Measurements from ENCODE around the gene UBE2L3. TPM values are rescaled to one million over a fixed set of nuclear protein-coding genes. Genes with fewer than 3 reads are reported as not detected.

UBE2L3 gene
- total and polyA plus RNA-seq, 2 donors (not counting 1 experiment from before 2014, with no cell fraction given): 13.5 to 30.9 TPM

DNA sequence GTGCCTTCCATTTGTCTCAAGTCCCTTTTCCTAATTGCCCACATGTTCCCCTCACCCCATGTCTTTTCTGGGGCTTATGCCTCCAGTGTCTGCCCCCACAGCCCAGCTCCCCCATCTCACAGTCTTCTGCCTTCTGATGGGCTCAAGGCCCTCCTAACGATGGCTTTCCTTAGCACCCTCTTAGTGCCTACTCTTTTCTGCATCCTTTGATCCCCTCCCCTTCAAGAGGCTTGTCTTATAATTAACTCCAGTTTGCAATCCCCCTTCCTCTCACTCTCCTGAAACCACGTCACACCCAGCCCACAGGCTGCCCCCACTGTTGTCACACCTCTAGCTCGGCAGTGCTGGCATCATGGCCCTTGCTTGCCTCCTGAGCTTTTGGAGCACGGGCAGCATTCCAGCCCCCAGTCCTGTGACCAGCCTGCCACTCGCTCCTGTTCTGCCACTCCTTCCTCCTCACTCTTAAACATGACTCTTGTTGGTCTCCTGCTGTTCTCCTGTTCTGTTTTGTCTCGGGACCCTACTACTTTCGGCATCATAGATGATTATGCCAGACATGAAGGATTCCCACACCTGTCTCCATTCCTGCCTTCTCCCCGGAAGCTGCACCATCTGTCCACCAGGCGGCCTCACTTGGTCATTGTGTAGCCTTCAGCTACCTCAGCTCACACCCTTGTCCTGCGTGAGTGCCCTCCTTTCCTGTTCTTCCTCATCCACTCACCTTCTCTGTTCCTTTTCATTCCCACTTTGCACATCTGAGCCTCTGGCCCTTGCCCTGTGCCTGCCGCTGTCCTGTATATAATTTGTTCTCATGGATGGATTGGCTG lies 26.1 kb downstream of the UBE2L3 start:
- ChIA-PET CTCF (interaction anchor here (0.9 kb wide), 1 partner anchor 35 kb away, joined by 3 read pairs; no protein-coding TSS in a partner anchor), POLR2A (no interaction called here)
- peaks cover 100% of the 10 kb centered on the region for H4K20me1 ChIP-seq (ENCODE audit: control insufficient read depth, insufficient read depth, low read length, poor library complexity, severe bottlenecking)
- no peaks in the 10 kb centered on the region for H3K9me3 Mint-ChIP-seq (ENCODE audit: insufficient read depth)
- no peak for ATAC-seq (ENCODE audit: low read depth)
- TF ChIP-seq, protein P1, sequence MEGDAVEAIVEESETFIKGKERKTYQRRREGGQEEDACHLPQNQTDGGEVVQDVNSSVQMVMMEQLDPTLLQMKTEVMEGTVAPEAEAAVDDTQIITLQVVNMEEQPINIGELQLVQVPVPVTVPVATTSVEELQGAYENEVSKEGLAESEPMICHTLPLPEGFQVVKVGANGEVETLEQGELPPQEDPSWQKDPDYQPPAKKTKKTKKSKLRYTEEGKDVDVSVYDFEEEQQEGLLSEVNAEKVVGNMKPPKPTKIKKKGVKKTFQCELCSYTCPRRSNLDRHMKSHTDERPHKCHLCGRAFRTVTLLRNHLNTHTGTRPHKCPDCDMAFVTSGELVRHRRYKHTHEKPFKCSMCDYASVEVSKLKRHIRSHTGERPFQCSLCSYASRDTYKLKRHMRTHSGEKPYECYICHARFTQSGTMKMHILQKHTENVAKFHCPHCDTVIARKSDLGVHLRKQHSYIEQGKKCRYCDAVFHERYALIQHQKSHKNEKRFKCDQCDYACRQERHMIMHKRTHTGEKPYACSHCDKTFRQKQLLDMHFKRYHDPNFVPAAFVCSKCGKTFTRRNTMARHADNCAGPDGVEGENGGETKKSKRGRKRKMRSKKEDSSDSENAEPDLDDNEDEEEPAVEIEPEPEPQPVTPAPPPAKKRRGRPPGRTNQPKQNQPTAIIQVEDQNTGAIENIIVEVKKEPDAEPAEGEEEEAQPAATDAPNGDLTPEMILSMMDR (IDR thresholded peaks at IDR 0.05): no peak
- TF ChIP-seq EZH2 (IDR thresholded peaks at IDR 0.05; ENCODE audit: borderline replicate concordance, insufficient read depth, low read depth, low read length, poor library complexity, severe bottlenecking): no peak
- peaks cover 99% of the 10 kb centered on the region for H3K79me2 ChIP-seq (ENCODE audit: control insufficient read depth, insufficient read depth, low read length)
- H3K36me3 ChIP-seq (replicated peaks in 1 of 2; ENCODE audit: control extremely low read depth in 1 of 2, control insufficient read depth in 1 of 2, extremely low read depth in 1 of 2, insufficient read depth in 2 of 2, low read length in 1 of 2): peaks cover 0 to 54% of the 10 kb centered on the region in 2 experiments
- H3K9me3 ChIP-seq (ENCODE audit: control extremely low read depth in 1 of 3, control insufficient read depth in 2 of 3, insufficient read depth in 1 of 3, low read length in 2 of 3): peaks cover 0 to 5% (median 0%) of the 10 kb centered on the region in 3 donors
- peaks cover 54% of the 10 kb centered on the region for H3K4me1 Mint-ChIP-seq
- H3K4me1 ChIP-seq (ENCODE audit: control insufficient read depth in 2 of 2, insufficient read depth in 2 of 2, low read length in 2 of 2): peaks cover 24 to 32% of the 10 kb centered on the region in 2 donors
- H3K27me3 Mint-ChIP-seq: no peaks in the 10 kb centered on the region
- H3K4me3 ChIP-seq (ENCODE audit: control extremely low read depth in 1 of 5, extremely low read depth in 1 of 5, insufficient read depth in 1 of 5, low read depth in 2 of 5, low read length in 4 of 5): no peak overlapping the region
- no peak for DNase-seq
- H3K27ac Mint-ChIP-seq: no peak overlapping the region
- H3K27me3 ChIP-seq (replicated peaks in 1 of 4; ENCODE audit: control extremely low read depth in 1 of 4, control insufficient read depth in 3 of 4, insufficient read depth in 4 of 4, low read length in 3 of 4): no peaks in the 10 kb centered on the region
- H2AFZ ChIP-seq (ENCODE audit: insufficient read depth, low read depth, low read length, poor library complexity, severe bottlenecking): no peak overlapping the region
- WGBS (ENCODE audit: insufficient coverage): 95% methylated on average over 10 of the region's 11 CpGs
- no peak overlapping the region for H3K4me2 ChIP-seq (replicated peaks; ENCODE audit: low read depth, low read length, poor library complexity, severe bottlenecking)
- no peak overlapping the region for H3K4me3 Mint-ChIP-seq
- intact Hi-C loops (cut with micrococcal nuclease): no loop called here
- no peak overlapping the region for H3K9ac ChIP-seq (ENCODE audit: low read length)
- no peak overlapping the region for H3K27ac ChIP-seq (ENCODE audit: low read length in 2 of 2)

DNA sequence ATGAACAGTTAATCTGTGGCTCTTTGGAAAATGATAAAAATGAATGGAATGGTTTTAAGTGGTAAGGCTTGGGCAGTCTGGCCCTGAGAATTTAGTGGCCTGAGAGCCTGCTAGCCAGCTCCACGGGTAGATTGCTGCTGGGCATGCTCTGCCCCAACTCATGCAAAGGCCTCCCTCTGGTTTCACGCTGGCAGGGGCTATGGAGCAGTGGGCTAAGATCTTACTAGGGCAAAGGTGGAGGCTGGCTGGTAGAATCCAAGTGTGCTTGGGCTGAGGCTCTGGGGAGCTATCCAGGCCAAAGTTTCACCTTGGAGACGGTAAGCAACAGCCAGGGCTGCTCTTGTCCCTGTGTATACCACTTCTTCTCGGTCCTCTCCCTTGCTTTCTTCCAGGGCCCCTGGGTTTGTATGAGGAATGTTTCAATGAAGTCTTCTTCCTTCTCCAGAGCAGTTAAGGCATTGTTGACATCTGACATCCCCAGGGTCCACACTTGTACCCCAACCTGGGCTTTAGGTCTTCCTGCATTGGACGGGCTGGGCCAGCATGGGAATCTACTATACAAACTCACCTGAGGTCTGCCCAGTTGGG lies 27.4 kb downstream of the UBE2L3 start:
- Histone ChIP-seq H3K36me3 (replicated peaks in 1 of 2; ENCODE audit: control extremely low read depth in 1 of 2, control insufficient read depth in 1 of 2, extremely low read depth in 1 of 2, insufficient read depth in 2 of 2, low read length in 1 of 2) (peaks cover 0 to 61% of the 10 kb centered on the region in 2 experiments), H3K4me3 (ENCODE audit: control extremely low read depth in 1 of 5, extremely low read depth in 1 of 5, insufficient read depth in 1 of 5, low read depth in 2 of 5, low read length in 4 of 5) (no peak overlapping the region), H3K9me3 (ENCODE audit: control extremely low read depth in 1 of 3, control insufficient read depth in 2 of 3, insufficient read depth in 1 of 3, low read length in 2 of 3) (peaks cover 0 to 5% (median 0%) of the 10 kb centered on the region in 3 donors), H3K4me2 (replicated peaks; ENCODE audit: low read depth, low read length, poor library complexity, severe bottlenecking) (no peak overlapping the region), H2AFZ (ENCODE audit: insufficient read depth, low read depth, low read length, poor library complexity, severe bottlenecking) (no peak overlapping the region), H3K27ac (ENCODE audit: low read length in 2 of 2) (no peak overlapping the region), H3K27me3 (replicated peaks in 1 of 4; ENCODE audit: control extremely low read depth in 1 of 4, control insufficient read depth in 3 of 4, insufficient read depth in 4 of 4, low read length in 3 of 4) (no peaks in the 10 kb centered on the region), H3K9ac (ENCODE audit: low read length) (no peak overlapping the region), H3K79me2 (ENCODE audit: control insufficient read depth, insufficient read depth, low read length) (peaks cover 99% of the 10 kb centered on the region), H4K20me1 (ENCODE audit: control insufficient read depth, insufficient read depth, low read length, poor library complexity, severe bottlenecking) (peaks cover 100% of the 10 kb centered on the region), H3K4me1 (ENCODE audit: control insufficient read depth in 2 of 2, insufficient read depth in 2 of 2, low read length in 2 of 2) (peaks cover 16 to 23% of the 10 kb centered on the region in 2 donors)
- H3K27me3 Mint-ChIP-seq: no peaks in the 10 kb centered on the region
- H3K4me3 Mint-ChIP-seq: no peak overlapping the region
- peaks cover 52% of the 10 kb centered on the region for H3K4me1 Mint-ChIP-seq
- no peak overlapping the region for H3K27ac Mint-ChIP-seq
- intact Hi-C loops (cut with micrococcal nuclease): no loop called here
- no peak for DNase-seq
- H3K9me3 Mint-ChIP-seq (ENCODE audit: insufficient read depth): no peaks in the 10 kb centered on the region
- POLR2A ChIA-PET: no interaction called here
- 97% methylated on average over 4 of the region's 5 CpGs for WGBS (ENCODE audit: insufficient coverage)
- CTCF ChIA-PET: no interaction called here
- ATAC-seq (ENCODE audit: low read depth): no peak
- TF ChIP-seq, protein P1 (IDR thresholded peaks at IDR 0.05): no peak
- TF ChIP-seq EZH2 (IDR thresholded peaks at IDR 0.05; ENCODE audit: borderline replicate concordance, insufficient read depth, low read depth, low read length, poor library complexity, severe bottlenecking): no peak
